Thyroid gland (tissue), 4 donors: ENCODE results near the gene RIPOR2. TPM values are rescaled to one million over a fixed set of nuclear protein-coding genes. Genes with fewer than 3 reads are reported as not detected.

ENCODE experiments used
- DNase-seq, 2 donors: peaks; one replicate each; pipeline ENCODE4 v3.0.0-alpha.2; 2019
- H3K27ac ChIP-seq, 3 donors: fragments of 200-600 bp; sonication (generic); 1 replicate in 2 of 3; 2 replicates in 1 of 3; pipeline ENCODE4 v1.5.1; 2016 to 2019; ENCODE audit warnings: mild to moderate bottlenecking in 1 of 3, moderate library complexity in 1 of 3
- H3K27me3 ChIP-seq: fragments of 200-600 bp; sonication (generic); one replicate; pipeline ENCODE4 v1.5.1; 2019
- H3K36me3 ChIP-seq, 2 donors: fragments of 200-600 bp; sonication (generic); one replicate each; pipeline ENCODE4 v1.5.1; 2016 to 2019
- H3K4me1 ChIP-seq, 2 donors: fragments of 200-600 bp; sonication (generic); one replicate each; pipeline ENCODE4 v1.5.1; 2017 to 2019
- H3K4me3 ChIP-seq, 3 donors: fragments of 200-600 bp; sonication (generic); replicated peaks in 1 of 3; 1 replicate in 2 of 3; 2 replicates in 1 of 3; pipeline ENCODE4 v1.5.1; 2016; ENCODE audit warnings: mild to moderate bottlenecking in 1 of 3
- H3K9me3 ChIP-seq: fragments of 200-600 bp; sonication (generic); one replicate; pipeline ENCODE4 v1.5.1; 2017
- CTCF ChIP-seq, 6 experiments: fragments of 200-600 bp in 3 of 6; fragments of 450-650 bp in 3 of 6; sonication (generic) in 3 of 6; IDR thresholded peaks; one replicate each; pipeline ENCODE4 v1.5.1; 2016 to 2019; ENCODE audit warnings: antibody characterized with exemption in 6 of 6, mild to moderate bottlenecking in 2 of 6, inconsistent platforms in 1 of 6, moderate library complexity in 1 of 6
- POLR2A ChIP-seq, 2 donors: fragments of 450-650 bp; IDR thresholded peaks; one replicate each; pipeline ENCODE4 v1.6.1; 2017; ENCODE audit warnings: antibody characterized with exemption in 2 of 2, mild to moderate bottlenecking in 2 of 2, moderate library complexity in 1 of 2
- WGBS, 2 donors: methylation state at CpG; one replicate each; pipeline ENCODE4 v1.1.5; 2017; 5-methylcytosine and 5-hydroxymethylcytosine counted together
- intact Hi-C: fragments of 100-400 bp; cut with DNase I; formaldehyde crosslinking; loops from one replicate; pipeline ENCODE4 v1.15.1; 2023
- total RNA-seq, 4 donors: library from RNA; depleted of rRNA; stranded (reverse); fragments of >200 nt; gene quantifications; one replicate each; pipeline ENCODE4 v1.2.3, GENCODE V29; 2016

Gene RIPOR2
- total RNA-seq, 4 donors from 2014 or later: 3.1 to 13.0 (median 8.4) TPM

DNA sequence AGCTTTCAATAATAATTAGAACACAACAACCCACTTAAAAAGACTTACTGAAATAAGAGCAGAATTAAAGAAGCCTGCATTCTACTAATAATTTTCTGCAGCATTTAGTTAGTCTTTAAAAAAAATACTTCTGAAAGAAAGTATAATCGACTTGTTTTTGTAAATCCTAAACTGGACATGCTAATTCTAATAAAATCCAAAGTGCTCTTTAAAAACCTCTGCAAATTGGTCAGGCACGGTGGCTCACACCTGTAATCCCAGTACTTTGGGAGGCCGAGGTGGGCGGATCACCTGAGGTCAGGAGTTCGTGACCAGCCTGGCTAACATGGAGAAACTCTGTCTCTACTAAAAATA lies 79.5 kb downstream of the RIPOR2 start:
- 61 to 63% methylated on average over 5 of the region's 5 CpGs for WGBS, 2 donors
- Histone ChIP-seq H3K9me3 (no peaks in the 10 kb centered on the region), H3K27me3 (no peaks in the 10 kb centered on the region), H3K27ac (peak overlapping the region in 1 of 3 donors; percentile 38), H3K4me1 (peaks cover 23 to 51% of the 10 kb centered on the region in 2 donors), H3K4me3 (no peak overlapping the region), H3K36me3 (no peaks in the 10 kb centered on the region)
- intact Hi-C loops: loop anchor here (5.0 to 10.0 kb wide), 2 partner anchors 139 to 216 kb away; no protein-coding TSS in a partner anchor
- no peak for DNase-seq
- TF ChIP-seq POLR2A (IDR thresholded peaks at IDR 0.05) (no peak), CTCF (IDR thresholded peaks at IDR 0.05) (peak in 1 of 6 experiments; percentile 0)

GRCh38 chr6:24855395-24856245 lies 80.1 kb downstream of the RIPOR2 start:
- H3K27ac ChIP-seq: peak overlapping the region in 1 of 3 donors; percentile 6
- peak; percentile 67 to 68 for DNase-seq
- intact Hi-C loops: loop anchor here (5.0 to 10.0 kb wide), 2 partner anchors 139 to 217 kb away; no protein-coding TSS in a partner anchor
- H3K9me3 ChIP-seq: no peaks in the 10 kb centered on the region
- H3K27me3 ChIP-seq: no peaks in the 10 kb centered on the region
- TF ChIP-seq CTCF (IDR thresholded peaks at IDR 0.05): peak; percentile 79 to 93 (median 86)
- TF ChIP-seq POLR2A (IDR thresholded peaks at IDR 0.05): no peak
- WGBS, 2 donors: 33 to 37% methylated on average over 19 of the region's 19 CpGs
- no peak overlapping the region for H3K4me3 ChIP-seq
- no peaks in the 10 kb centered on the region for H3K36me3 ChIP-seq
- H3K4me1 ChIP-seq: peaks cover 23 to 57% of the 10 kb centered on the region in 2 donors

GRCh38 chr6:24854077-24854666 lies 81.6 kb downstream of the RIPOR2 start:
- Histone ChIP-seq H3K4me3 (no peak overlapping the region), H3K27me3 (no peaks in the 10 kb centered on the region), H3K9me3 (no peaks in the 10 kb centered on the region), H3K4me1 (peaks cover 23 to 51% of the 10 kb centered on the region in 2 donors), H3K27ac (no peak overlapping the region), H3K36me3 (no peaks in the 10 kb centered on the region)
- no peak for DNase-seq
- TF ChIP-seq CTCF (IDR thresholded peaks at IDR 0.05): no peak
- intact Hi-C loops: loop anchor here (10.0 kb wide), 1 partner anchor 141 kb away; no protein-coding TSS in a partner anchor
- 67 to 69% methylated on average over 3 of the region's 3 CpGs for WGBS, 2 donors

DNA sequence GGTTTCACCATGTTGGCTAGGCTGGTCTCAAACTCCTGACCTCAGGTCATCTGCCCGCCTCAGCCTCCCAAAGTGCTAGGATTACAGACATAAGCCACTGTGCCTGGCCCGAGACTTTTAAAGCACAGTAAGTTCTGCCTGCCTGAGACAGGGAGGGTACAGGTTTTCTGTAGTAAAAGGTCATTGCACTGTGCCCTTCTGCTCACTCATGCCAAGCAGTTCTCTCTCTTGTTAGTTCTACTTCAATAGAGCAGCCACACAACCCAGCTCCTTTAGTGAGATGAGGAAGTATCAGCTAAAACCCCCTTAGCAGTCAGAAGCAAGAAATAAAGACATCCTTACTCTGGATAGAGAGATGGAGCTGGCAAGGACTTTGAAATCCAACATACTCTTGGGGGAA lies 84.7 kb downstream of the RIPOR2 start:
- no peaks in the 10 kb centered on the region for H3K36me3 ChIP-seq

More for the DNA sequence above, 84.7 kb downstream of the RIPOR2 start:
- intact Hi-C loops: loop anchor here (10.0 kb wide), 1 partner anchor 144 kb away; no protein-coding TSS in a partner anchor
- no peaks in the 10 kb centered on the region for H3K27me3 ChIP-seq
- no peak overlapping the region for H3K4me3 ChIP-seq
- peak overlapping the region in 1 of 3 donors; percentile 72 for H3K27ac ChIP-seq
- no peak for TF ChIP-seq POLR2A (IDR thresholded peaks at IDR 0.05)
- TF ChIP-seq CTCF (IDR thresholded peaks at IDR 0.05): no peak
- H3K9me3 ChIP-seq: no peaks in the 10 kb centered on the region
- 50 to 58% methylated on average over 2 of the region's 2 CpGs for WGBS, 2 donors
- H3K4me1 ChIP-seq: peaks cover 9 to 35% of the 10 kb centered on the region in 2 donors
- peak; percentile 50 to 52 for DNase-seq
